Measurements from ENCODE around the gene FOXC1. TPM values are rescaled to one million over a fixed set of nuclear protein-coding genes. Genes with fewer than 3 reads are reported as not detected.

FOXC1 gene
- total and polyA plus RNA-seq, 2 donors (not counting 1 experiment from before 2014, with no cell fraction given): 0.04 to 0.52 TPM

DNA sequence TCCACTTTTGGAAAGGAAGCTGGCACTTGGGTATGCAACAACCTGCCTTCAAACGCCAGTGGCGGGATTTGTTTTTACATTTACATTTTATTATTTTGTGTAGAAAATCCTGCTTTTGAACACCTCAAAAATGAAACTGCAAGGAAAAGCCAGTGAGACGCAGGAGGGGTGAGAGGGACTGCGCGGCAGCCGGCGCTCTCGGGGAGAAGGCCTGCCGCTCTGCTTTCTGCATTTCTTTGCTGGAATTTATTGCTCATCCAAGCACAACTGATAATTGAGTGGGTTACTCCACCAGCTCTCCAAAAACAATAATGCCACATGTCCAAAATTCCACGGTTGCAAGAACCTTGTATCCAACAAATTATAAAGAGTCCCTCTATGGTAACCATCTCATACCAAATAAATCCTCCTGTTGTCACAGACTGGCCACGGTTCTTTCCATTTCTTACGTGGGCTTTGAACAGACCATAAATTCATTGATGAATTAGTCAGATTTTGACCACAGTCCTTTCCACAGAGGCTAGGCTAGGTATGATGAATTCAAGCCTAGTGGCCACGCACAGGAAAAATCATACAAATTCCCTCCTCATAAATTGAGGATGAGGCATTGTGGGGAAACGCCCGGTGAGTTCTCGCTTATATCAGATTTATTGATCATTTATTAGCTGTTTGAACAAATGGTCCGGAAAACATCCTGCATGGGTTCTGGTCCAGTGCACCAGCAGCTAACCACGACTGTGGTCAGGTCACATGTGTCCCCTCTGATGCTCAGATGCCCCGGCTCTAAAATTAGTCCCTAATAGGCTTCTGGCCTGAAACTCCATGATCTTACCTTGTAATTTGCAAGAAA is 31.6 kb upstream of the FOXC1 start:
- Histone ChIP-seq H3K79me2 (ENCODE audit: control insufficient read depth, insufficient read depth, low read length) (no peaks in the 10 kb centered on the region), H3K27ac (ENCODE audit: low read length in 2 of 2) (no peak overlapping the region), H4K20me1 (ENCODE audit: control insufficient read depth, insufficient read depth, low read length, poor library complexity, severe bottlenecking) (no peaks in the 10 kb centered on the region), H3K36me3 (replicated peaks in 1 of 2; ENCODE audit: control extremely low read depth in 1 of 2, control insufficient read depth in 1 of 2, extremely low read depth in 1 of 2, insufficient read depth in 2 of 2, low read length in 1 of 2) (no peaks in the 10 kb centered on the region), H2AFZ (ENCODE audit: insufficient read depth, low read depth, low read length, poor library complexity, severe bottlenecking) (no peak overlapping the region), H3K27me3 (replicated peaks in 1 of 4; ENCODE audit: control extremely low read depth in 1 of 4, control insufficient read depth in 3 of 4, insufficient read depth in 4 of 4, low read length in 3 of 4) (no peaks in the 10 kb centered on the region), H3K4me3 (ENCODE audit: control extremely low read depth in 1 of 5, extremely low read depth in 1 of 5, insufficient read depth in 1 of 5, low read depth in 2 of 5, low read length in 4 of 5) (no peak overlapping the region), H3K4me2 (replicated peaks; ENCODE audit: low read depth, low read length, poor library complexity, severe bottlenecking) (no peak overlapping the region), H3K9ac (ENCODE audit: low read length) (no peak overlapping the region), H3K4me1 (ENCODE audit: control insufficient read depth in 2 of 2, insufficient read depth in 2 of 2, low read length in 2 of 2) (peaks cover 0 to 2% of the 10 kb centered on the region in 2 donors), H3K9me3 (ENCODE audit: control extremely low read depth in 1 of 3, control insufficient read depth in 2 of 3, insufficient read depth in 1 of 3, low read length in 2 of 3) (no peaks in the 10 kb centered on the region)
- intact Hi-C loops (cut with micrococcal nuclease): no loop called here
- H3K4me3 Mint-ChIP-seq: no peak overlapping the region
- no peak for TF ChIP-seq CTCF (IDR thresholded peaks at IDR 0.05)
- TF ChIP-seq EZH2 (IDR thresholded peaks at IDR 0.05; ENCODE audit: borderline replicate concordance, insufficient read depth, low read depth, low read length, poor library complexity, severe bottlenecking): no peak
- no peak overlapping the region for H3K27ac Mint-ChIP-seq
- no peaks in the 10 kb centered on the region for H3K9me3 Mint-ChIP-seq (ENCODE audit: insufficient read depth)
- peaks cover 24% of the 10 kb centered on the region for H3K27me3 Mint-ChIP-seq
- CTCF ChIA-PET: interaction anchor here (1.8 kb wide), 1 partner anchor 15 kb away, joined by 4 read pairs; no protein-coding TSS in a partner anchor
- H3K4me1 Mint-ChIP-seq: peaks cover 4% of the 10 kb centered on the region
- POLR2A ChIA-PET: no interaction called here
- 83% methylated on average over 13 of the region's 19 CpGs for WGBS (ENCODE audit: insufficient coverage)
- no peak for ATAC-seq (ENCODE audit: low read depth)
- DNase-seq: no peak

- Mint-ChIP-seq H3K4me3 (no peak overlapping the region), H3K4me1 (peaks cover 4% of the 10 kb centered on the region), H3K27me3 (peaks cover 26% of the 10 kb centered on the region), H3K27ac (no peak overlapping the region), H3K9me3 (ENCODE audit: insufficient read depth) (no peaks in the 10 kb centered on the region)
- TF ChIP-seq EZH2 (IDR thresholded peaks at IDR 0.05; ENCODE audit: borderline replicate concordance, insufficient read depth, low read depth, low read length, poor library complexity, severe bottlenecking) (no peak), CTCF (IDR thresholded peaks at IDR 0.05) (no peak)
- Histone ChIP-seq H3K79me2 (ENCODE audit: control insufficient read depth, insufficient read depth, low read length) (no peaks in the 10 kb centered on the region), H3K9me3 (ENCODE audit: control extremely low read depth in 1 of 3, control insufficient read depth in 2 of 3, insufficient read depth in 1 of 3, low read length in 2 of 3) (no peaks in the 10 kb centered on the region), H3K4me3 (ENCODE audit: control extremely low read depth in 1 of 5, extremely low read depth in 1 of 5, insufficient read depth in 1 of 5, low read depth in 2 of 5, low read length in 4 of 5) (no peak overlapping the region), H3K4me2 (replicated peaks; ENCODE audit: low read depth, low read length, poor library complexity, severe bottlenecking) (no peak overlapping the region), H3K4me1 (ENCODE audit: control insufficient read depth in 2 of 2, insufficient read depth in 2 of 2, low read length in 2 of 2) (peaks cover 0 to 2% of the 10 kb centered on the region in 2 donors), H3K27me3 (replicated peaks in 1 of 4; ENCODE audit: control extremely low read depth in 1 of 4, control insufficient read depth in 3 of 4, insufficient read depth in 4 of 4, low read length in 3 of 4) (peaks cover 0 to 3% (median 0%) of the 10 kb centered on the region in 4 experiments), H3K36me3 (replicated peaks in 1 of 2; ENCODE audit: control extremely low read depth in 1 of 2, control insufficient read depth in 1 of 2, extremely low read depth in 1 of 2, insufficient read depth in 2 of 2, low read length in 1 of 2) (no peaks in the 10 kb centered on the region), H3K9ac (ENCODE audit: low read length) (no peak overlapping the region), H4K20me1 (ENCODE audit: control insufficient read depth, insufficient read depth, low read length, poor library complexity, severe bottlenecking) (no peaks in the 10 kb centered on the region), H3K27ac (ENCODE audit: low read length in 2 of 2) (no peak overlapping the region), H2AFZ (ENCODE audit: insufficient read depth, low read depth, low read length, poor library complexity, severe bottlenecking) (no peak overlapping the region)
- ChIA-PET POLR2A (no interaction called here), CTCF (no interaction called here)
- intact Hi-C loops (cut with micrococcal nuclease): no loop called here
- no peak for ATAC-seq (ENCODE audit: low read depth)
- DNase-seq: no peak
- WGBS (ENCODE audit: insufficient coverage): 95% methylated on average over 5 of the region's 5 CpGs
Observed at GRCh38 chr6:1579096-1579495, 30.6 kb upstream of the FOXC1 start.

Data from B cell (primary cell).